ENCODE measurements around the gene ENTHD1.

Gene ENTHD1

DNA sequence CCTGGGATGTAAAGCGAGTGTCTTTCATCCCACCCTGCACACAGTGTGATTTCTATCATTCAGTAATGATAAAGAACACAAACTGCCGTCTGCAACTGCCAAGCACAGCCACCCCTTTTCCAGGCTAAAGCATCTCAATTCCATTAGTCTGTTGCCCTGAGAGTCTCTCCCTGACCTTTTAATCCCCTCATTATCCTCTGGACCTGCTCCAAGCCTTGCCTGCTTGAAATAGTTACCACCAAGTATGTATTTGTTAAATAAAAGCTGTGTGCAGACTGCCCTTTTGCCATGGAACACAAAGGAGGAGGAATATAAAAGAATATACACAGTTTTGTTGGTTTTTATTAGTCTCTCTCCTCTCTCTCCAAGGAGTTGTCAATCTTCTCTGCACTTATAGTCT lies 20.3 kb upstream of the ENTHD1 start:
- Histone ChIP-seq H3K79me2 (ENCODE audit: low read length) (no peaks in the 10 kb centered on the region), H3K4me3 (ENCODE audit: low read length) (no peak overlapping the region), H3K36me3 (replicated peaks; ENCODE audit: insufficient read depth, low read length) (no peaks in the 10 kb centered on the region), H4K20me1 (ENCODE audit: insufficient read depth, low read length) (no peaks in the 10 kb centered on the region), H3K9me2 (replicated peaks; ENCODE audit: insufficient read depth, low read length) (no peaks in the 10 kb centered on the region), H3K4me1 (ENCODE audit: low read length) (no peaks in the 10 kb centered on the region), H3F3A (ENCODE audit: insufficient read depth, low read length) (no peaks in the 10 kb centered on the region), H3K27me3 (replicated peaks; ENCODE audit: insufficient read depth, low read length) (no peaks in the 10 kb centered on the region), H3K4me2 (ENCODE audit: low read depth, low read length) (no peak overlapping the region), H3K9me3 (replicated peaks; ENCODE audit: insufficient read depth, low read length) (no peaks in the 10 kb centered on the region), H2AFZ (ENCODE audit: low read length) (no peak overlapping the region), H3K27ac (ENCODE audit: low read length) (no peak overlapping the region), H3K9ac (ENCODE audit: low read length) (no peak overlapping the region)
- DNase-seq = no peak
- TF ChIP-seq, protein P1, sequence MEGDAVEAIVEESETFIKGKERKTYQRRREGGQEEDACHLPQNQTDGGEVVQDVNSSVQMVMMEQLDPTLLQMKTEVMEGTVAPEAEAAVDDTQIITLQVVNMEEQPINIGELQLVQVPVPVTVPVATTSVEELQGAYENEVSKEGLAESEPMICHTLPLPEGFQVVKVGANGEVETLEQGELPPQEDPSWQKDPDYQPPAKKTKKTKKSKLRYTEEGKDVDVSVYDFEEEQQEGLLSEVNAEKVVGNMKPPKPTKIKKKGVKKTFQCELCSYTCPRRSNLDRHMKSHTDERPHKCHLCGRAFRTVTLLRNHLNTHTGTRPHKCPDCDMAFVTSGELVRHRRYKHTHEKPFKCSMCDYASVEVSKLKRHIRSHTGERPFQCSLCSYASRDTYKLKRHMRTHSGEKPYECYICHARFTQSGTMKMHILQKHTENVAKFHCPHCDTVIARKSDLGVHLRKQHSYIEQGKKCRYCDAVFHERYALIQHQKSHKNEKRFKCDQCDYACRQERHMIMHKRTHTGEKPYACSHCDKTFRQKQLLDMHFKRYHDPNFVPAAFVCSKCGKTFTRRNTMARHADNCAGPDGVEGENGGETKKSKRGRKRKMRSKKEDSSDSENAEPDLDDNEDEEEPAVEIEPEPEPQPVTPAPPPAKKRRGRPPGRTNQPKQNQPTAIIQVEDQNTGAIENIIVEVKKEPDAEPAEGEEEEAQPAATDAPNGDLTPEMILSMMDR (IDR thresholded peaks at IDR 0.05; ENCODE audit: low read length) = no peak
- TF ChIP-seq EZH2phosphoT487 (IDR thresholded peaks at IDR 0.05; ENCODE audit: low read length) = no peak
- no peak for TF ChIP-seq EZH2 (optimal IDR thresholded peaks at IDR 0.05; ENCODE audit: low read depth, low read length)

DNA sequence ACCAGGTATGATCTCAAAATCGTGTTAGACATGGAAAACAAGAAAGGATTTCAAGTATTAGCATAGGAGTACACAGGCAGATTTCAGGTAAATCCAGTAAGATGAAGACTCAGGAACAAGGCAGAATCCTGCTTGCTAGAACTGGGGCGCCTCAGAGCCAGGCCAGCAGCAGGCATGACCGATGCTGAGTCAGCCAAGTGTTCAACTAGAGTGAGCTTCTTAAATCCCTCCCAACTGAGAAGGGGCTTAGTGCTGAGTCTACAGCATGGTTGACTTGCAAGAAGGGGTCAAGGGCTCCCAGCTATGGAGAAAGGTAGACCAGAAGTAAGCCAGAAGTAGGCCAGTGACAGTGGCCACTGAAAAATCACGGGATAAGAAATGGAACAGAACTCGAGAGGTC lies 19.8 kb upstream of the ENTHD1 start:
- no peaks in the 10 kb centered on the region for H3K27me3 ChIP-seq (replicated peaks; ENCODE audit: insufficient read depth, low read length)
- H3K4me1 ChIP-seq (ENCODE audit: low read length) = no peaks in the 10 kb centered on the region
- no peak overlapping the region for H3K4me2 ChIP-seq (ENCODE audit: low read depth, low read length)
- H3K9ac ChIP-seq (ENCODE audit: low read length) = no peak overlapping the region
- H4K20me1 ChIP-seq (ENCODE audit: insufficient read depth, low read length) = no peaks in the 10 kb centered on the region
- H3K27ac ChIP-seq (ENCODE audit: low read length) = no peak overlapping the region
- no peaks in the 10 kb centered on the region for H3K36me3 ChIP-seq (replicated peaks; ENCODE audit: insufficient read depth, low read length)
- no peaks in the 10 kb centered on the region for H3F3A ChIP-seq (ENCODE audit: insufficient read depth, low read length)
- H2AFZ ChIP-seq (ENCODE audit: low read length) = no peak overlapping the region
- TF ChIP-seq, protein P1 (IDR thresholded peaks at IDR 0.05; ENCODE audit: low read length) = no peak
- TF ChIP-seq EZH2phosphoT487 (IDR thresholded peaks at IDR 0.05; ENCODE audit: low read length) (no peak), EZH2 (optimal IDR thresholded peaks at IDR 0.05; ENCODE audit: low read depth, low read length) (no peak)
- no peak for DNase-seq
- H3K4me3 ChIP-seq (ENCODE audit: low read length) = no peak overlapping the region
- H3K79me2 ChIP-seq (ENCODE audit: low read length) = no peaks in the 10 kb centered on the region
- H3K9me2 ChIP-seq (replicated peaks; ENCODE audit: insufficient read depth, low read length) = no peaks in the 10 kb centered on the region
- no peaks in the 10 kb centered on the region for H3K9me3 ChIP-seq (replicated peaks; ENCODE audit: insufficient read depth, low read length)

DNA sequence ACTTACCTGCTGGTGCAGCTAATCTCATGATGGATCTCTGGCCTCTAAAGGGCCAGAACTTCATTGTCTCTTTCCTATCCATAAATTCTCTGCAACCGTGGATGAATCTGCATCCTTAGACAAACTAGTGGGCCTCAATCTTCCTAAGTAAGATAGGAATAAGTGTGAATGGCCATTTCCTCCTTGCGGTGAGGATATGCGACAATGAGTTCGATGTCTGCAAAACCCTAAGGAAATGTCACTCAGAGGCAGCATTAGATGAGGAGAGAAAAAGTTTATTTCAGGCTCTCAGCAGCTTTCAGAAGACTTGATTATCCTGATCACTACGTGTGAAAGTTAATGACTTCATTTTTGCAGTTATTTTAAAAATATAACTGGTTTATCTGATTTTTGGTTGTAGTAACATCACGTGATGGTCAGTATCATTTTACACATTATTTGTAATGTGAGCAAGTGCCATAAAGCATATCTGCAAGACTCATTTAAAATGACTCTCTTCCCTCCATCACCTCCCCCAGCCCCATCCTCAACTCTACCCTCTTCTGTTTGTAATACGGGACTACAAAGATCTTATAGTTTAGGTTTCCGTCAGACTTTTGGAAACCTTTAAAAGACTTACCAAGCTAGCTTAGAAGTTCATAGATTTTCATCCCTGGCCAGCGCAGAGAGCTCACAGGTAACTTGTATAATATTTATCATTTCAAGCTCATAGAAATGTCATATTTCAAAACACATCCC lies 17.5 kb upstream of the ENTHD1 start:
- no peaks in the 10 kb centered on the region for H3K9me3 ChIP-seq (replicated peaks; ENCODE audit: insufficient read depth, low read length)

More for the DNA sequence above, 17.5 kb upstream of the ENTHD1 start:
- H2AFZ ChIP-seq (ENCODE audit: low read length) = no peak overlapping the region
- no peak for DNase-seq
- no peaks in the 10 kb centered on the region for H3K9me2 ChIP-seq (replicated peaks; ENCODE audit: insufficient read depth, low read length)
- no peak overlapping the region for H3K9ac ChIP-seq (ENCODE audit: low read length)
- TF ChIP-seq, protein P1 (IDR thresholded peaks at IDR 0.05; ENCODE audit: low read length) = no peak
- TF ChIP-seq EZH2 (optimal IDR thresholded peaks at IDR 0.05; ENCODE audit: low read depth, low read length) (no peak), EZH2phosphoT487 (IDR thresholded peaks at IDR 0.05; ENCODE audit: low read length) (no peak)
- H3K4me3 ChIP-seq (ENCODE audit: low read length) = no peak overlapping the region
- H3K27me3 ChIP-seq (replicated peaks; ENCODE audit: insufficient read depth, low read length) = no peaks in the 10 kb centered on the region
- H3K27ac ChIP-seq (ENCODE audit: low read length) = no peak overlapping the region
- no peaks in the 10 kb centered on the region for H3K4me1 ChIP-seq (ENCODE audit: low read length)
- H3K79me2 ChIP-seq (ENCODE audit: low read length) = no peaks in the 10 kb centered on the region
- no peaks in the 10 kb centered on the region for H3F3A ChIP-seq (ENCODE audit: insufficient read depth, low read length)
- H4K20me1 ChIP-seq (ENCODE audit: insufficient read depth, low read length) = no peaks in the 10 kb centered on the region
- no peak overlapping the region for H3K4me2 ChIP-seq (ENCODE audit: low read depth, low read length)
- H3K36me3 ChIP-seq (replicated peaks; ENCODE audit: insufficient read depth, low read length) = no peaks in the 10 kb centered on the region
